Measurements from ENCODE around the gene LRFN3. TPM values are rescaled to one million over a fixed set of nuclear protein-coding genes. Genes with fewer than 3 reads are reported as not detected.

The LRFN3 gene
- total and polyA plus RNA-seq, 4 donors, result 0.89 to 8.4 (median 2.1) TPM

DNA sequence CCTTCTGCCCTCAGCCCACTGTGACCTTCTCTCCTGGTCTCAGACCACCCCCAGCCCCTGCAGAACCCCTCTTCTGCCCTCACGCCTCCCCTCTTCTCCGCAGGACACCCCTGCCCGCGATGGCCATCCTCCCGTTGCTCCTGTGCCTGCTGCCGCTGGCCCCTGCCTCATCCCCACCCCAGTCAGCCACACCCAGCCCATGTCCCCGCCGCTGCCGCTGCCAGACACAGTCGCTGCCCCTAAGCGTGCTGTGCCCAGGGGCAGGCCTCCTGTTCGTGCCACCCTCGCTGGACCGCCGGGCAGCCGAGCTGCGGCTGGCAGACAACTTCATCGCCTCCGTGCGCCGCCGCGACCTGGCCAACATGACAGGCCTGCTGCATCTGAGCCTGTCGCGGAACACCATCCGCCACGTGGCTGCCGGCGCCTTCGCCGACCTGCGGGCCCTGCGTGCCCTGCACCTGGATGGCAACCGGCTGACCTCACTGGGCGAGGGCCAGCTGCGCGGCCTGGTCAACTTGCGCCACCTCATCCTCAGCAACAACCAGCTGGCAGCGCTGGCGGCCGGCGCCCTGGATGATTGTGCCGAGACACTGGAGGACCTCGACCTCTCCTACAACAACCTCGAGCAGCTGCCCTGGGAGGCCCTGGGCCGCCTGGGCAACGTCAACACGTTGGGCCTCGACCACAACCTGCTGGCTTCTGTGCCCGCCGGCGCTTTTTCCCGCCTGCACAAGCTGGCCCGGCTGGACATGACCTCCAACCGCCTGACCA, 3.3 kb downstream of the LRFN3 start:
- Histone ChIP-seq H3K36me3 (ENCODE audit: control insufficient read depth in 4 of 4, insufficient read depth in 3 of 4, low read depth in 1 of 4, low read length in 3 of 4) (peaks cover 0 to 5% (median under 1%) of the 10 kb centered on the region in 4 donors), H3K9me3 (ENCODE audit: control insufficient read depth in 4 of 4, low read length in 3 of 4) (no peaks in the 10 kb centered on the region), H3K4me3 (ENCODE audit: low read depth in 1 of 3, low read length in 3 of 3) (no peak overlapping the region), H3K27ac (ENCODE audit: low read depth in 1 of 2, low read length in 2 of 2) (no peak overlapping the region), H3K4me1 (ENCODE audit: control insufficient read depth in 4 of 4, insufficient read depth in 4 of 4, low read length in 3 of 4) (peaks cover 11 to 39% (median 27%) of the 10 kb centered on the region in 4 donors), H3K9ac (ENCODE audit: low read depth in 1 of 2, low read length in 2 of 2) (no peak overlapping the region), H3K27me3 (ENCODE audit: control insufficient read depth in 4 of 4, insufficient read depth in 4 of 4, low read length in 3 of 4) (no peaks in the 10 kb centered on the region)
- 94% methylated on average over 55 of the region's 55 CpGs for WGBS
- no peak for DNase-seq (ENCODE audit: low spot score)
- no peak for TF ChIP-seq YY1 (IDR thresholded peaks at IDR 0.05)
- TF ChIP-seq SP1 (IDR thresholded peaks at IDR 0.05), result no peak
- TF ChIP-seq, protein P1, sequence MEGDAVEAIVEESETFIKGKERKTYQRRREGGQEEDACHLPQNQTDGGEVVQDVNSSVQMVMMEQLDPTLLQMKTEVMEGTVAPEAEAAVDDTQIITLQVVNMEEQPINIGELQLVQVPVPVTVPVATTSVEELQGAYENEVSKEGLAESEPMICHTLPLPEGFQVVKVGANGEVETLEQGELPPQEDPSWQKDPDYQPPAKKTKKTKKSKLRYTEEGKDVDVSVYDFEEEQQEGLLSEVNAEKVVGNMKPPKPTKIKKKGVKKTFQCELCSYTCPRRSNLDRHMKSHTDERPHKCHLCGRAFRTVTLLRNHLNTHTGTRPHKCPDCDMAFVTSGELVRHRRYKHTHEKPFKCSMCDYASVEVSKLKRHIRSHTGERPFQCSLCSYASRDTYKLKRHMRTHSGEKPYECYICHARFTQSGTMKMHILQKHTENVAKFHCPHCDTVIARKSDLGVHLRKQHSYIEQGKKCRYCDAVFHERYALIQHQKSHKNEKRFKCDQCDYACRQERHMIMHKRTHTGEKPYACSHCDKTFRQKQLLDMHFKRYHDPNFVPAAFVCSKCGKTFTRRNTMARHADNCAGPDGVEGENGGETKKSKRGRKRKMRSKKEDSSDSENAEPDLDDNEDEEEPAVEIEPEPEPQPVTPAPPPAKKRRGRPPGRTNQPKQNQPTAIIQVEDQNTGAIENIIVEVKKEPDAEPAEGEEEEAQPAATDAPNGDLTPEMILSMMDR (IDR thresholded peaks at IDR 0.05; ENCODE audit: low read depth, low read length, missing input control), result no peak
- no peak for TF ChIP-seq HNF4A (conservative IDR thresholded peaks at IDR 0.05)
- TF ChIP-seq, protein P2, sequence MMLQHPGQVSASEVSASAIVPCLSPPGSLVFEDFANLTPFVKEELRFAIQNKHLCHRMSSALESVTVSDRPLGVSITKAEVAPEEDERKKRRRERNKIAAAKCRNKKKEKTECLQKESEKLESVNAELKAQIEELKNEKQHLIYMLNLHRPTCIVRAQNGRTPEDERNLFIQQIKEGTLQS (IDR thresholded peaks at IDR 0.05), result no peak
- TF ChIP-seq RXRA (IDR thresholded peaks at IDR 0.05), result no peak
- TF ChIP-seq TAF1 (conservative IDR thresholded peaks at IDR 0.05), result no peak
- no peak for TF ChIP-seq JUND (IDR thresholded peaks at IDR 0.05)
- no peak for TF ChIP-seq HNF4G (IDR thresholded peaks at IDR 0.05)
- TF ChIP-seq ZBTB33 (IDR thresholded peaks at IDR 0.05), result no peak
- TF ChIP-seq FOXA2 (IDR thresholded peaks at IDR 0.05), result no peak

- H3K4me3 ChIP-seq (ENCODE audit: low read depth in 1 of 3, low read length in 3 of 3), result no peak overlapping the region
- H3K9ac ChIP-seq (ENCODE audit: low read depth in 1 of 2, low read length in 2 of 2), result no peak overlapping the region
- WGBS, result 97% methylated on average over 51 of the region's 51 CpGs
- no peak for DNase-seq (ENCODE audit: low spot score)
- no peak overlapping the region for H3K27ac ChIP-seq (ENCODE audit: low read depth in 1 of 2, low read length in 2 of 2)
- H3K36me3 ChIP-seq (ENCODE audit: control insufficient read depth in 4 of 4, insufficient read depth in 3 of 4, low read depth in 1 of 4, low read length in 3 of 4), result peaks cover 0 to 5% (median under 1%) of the 10 kb centered on the region in 4 donors
- no peaks in the 10 kb centered on the region for H3K9me3 ChIP-seq (ENCODE audit: control insufficient read depth in 4 of 4, low read length in 3 of 4)
- TF ChIP-seq JUND (IDR thresholded peaks at IDR 0.05), result no peak
- TF ChIP-seq YY1 (IDR thresholded peaks at IDR 0.05), result no peak
- no peak for TF ChIP-seq HNF4G (IDR thresholded peaks at IDR 0.05)
- no peak for TF ChIP-seq REST (IDR thresholded peaks at IDR 0.05)
- TF ChIP-seq ZBTB33 (IDR thresholded peaks at IDR 0.05), result no peak
- no peak for TF ChIP-seq EGR1 (IDR thresholded peaks at IDR 0.05; ENCODE audit: low read depth in 2 of 2)
- TF ChIP-seq SP1 (IDR thresholded peaks at IDR 0.05), result no peak
- no peak for TF ChIP-seq GABPA (IDR thresholded peaks at IDR 0.05 in 1 of 2, conservative IDR thresholded peaks at IDR 0.05 in 1 of 2)
- TF ChIP-seq RXRA (IDR thresholded peaks at IDR 0.05), result no peak
- no peak for TF ChIP-seq FOXA1 (IDR thresholded peaks at IDR 0.05)
- no peak for TF ChIP-seq FOXA2 (IDR thresholded peaks at IDR 0.05)
- TF ChIP-seq HNF4A (conservative IDR thresholded peaks at IDR 0.05), result no peak
- TF ChIP-seq MAX (IDR thresholded peaks at IDR 0.05), result no peak
- no peak for TF ChIP-seq NR2F2 (IDR thresholded peaks at IDR 0.05)
- H3K4me1 ChIP-seq (ENCODE audit: control insufficient read depth in 4 of 4, insufficient read depth in 4 of 4, low read length in 3 of 4), result peaks cover 11 to 39% (median 27%) of the 10 kb centered on the region in 4 donors
- no peaks in the 10 kb centered on the region for H3K27me3 ChIP-seq (ENCODE audit: control insufficient read depth in 4 of 4, insufficient read depth in 4 of 4, low read length in 3 of 4)
These were observed 4.1 kb downstream of the LRFN3 start for GRCh38 chr19:35940078-35940775.

Data from liver (tissue), 9 donors.